NCI-H345 (cell line): ENCODE measurements around the gene TMPRSS11A.

ENCODE experiments used
- DNase-seq: peaks from one replicate; lab custom pipeline; 2025; lab: John Stamatoyannopoulos, UW

The TMPRSS11A gene

GRCh38 chr4:67963356-67963755 lies at the start of gene TMPRSS11A:
Gene TMPRSS11A, minus strand, starts transcription at chr4:67963493. Its CDS starts 100 bp downstream, at chr4:67963393.
- DNase-seq = no peak

GRCh38 chr4:68011684-68012083 lies 48.4 kb upstream of the TMPRSS11A start:
- DNase-seq = no peak

GRCh38 chr4:68002906-68003305 lies 39.6 kb upstream of the TMPRSS11A start:
- DNase-seq = no peak

- no peak for DNase-seq
Observed at GRCh38 chr4:67996127-67996526, 32.8 kb upstream of the TMPRSS11A start.

GRCh38 chr4:67988991-67989390 lies 25.7 kb upstream of the TMPRSS11A start:
- no peak for DNase-seq

GRCh38 chr4:67983333-67983732 lies 20.0 kb upstream of the TMPRSS11A start:
- no peak for DNase-seq

GRCh38 chr4:67980512-67980911 lies 17.2 kb upstream of the TMPRSS11A start:
- no peak for DNase-seq

- no peak for DNase-seq
Observed at GRCh38 chr4:67973608-67974007, 10.3 kb upstream of the TMPRSS11A start.

- DNase-seq = no peak
Observed at GRCh38 chr4:67954890-67955289, 8.4 kb downstream of the TMPRSS11A start.

GRCh38 chr4:67941074-67941473 lies 22.2 kb downstream of the TMPRSS11A start:
- no peak for DNase-seq

GRCh38 chr4:67940506-67940905 lies 22.8 kb downstream of the TMPRSS11A start:
- DNase-seq = no peak

- no peak for DNase-seq
Observed at GRCh38 chr4:67939195-67939594, 24.1 kb downstream of the TMPRSS11A start.

GRCh38 chr4:67935888-67936287 lies 27.4 kb downstream of the TMPRSS11A start:
- DNase-seq = no peak

- peak; percentile 81 for DNase-seq
Observed at GRCh38 chr4:67934628-67935027, 28.7 kb downstream of the TMPRSS11A start.

GRCh38 chr4:67933755-67934154 lies 29.5 kb downstream of the TMPRSS11A start:
- DNase-seq = no peak

GRCh38 chr4:67933038-67933437 lies 30.3 kb downstream of the TMPRSS11A start:
- DNase-seq = no peak

GRCh38 chr4:67931256-67931655 lies 32.0 kb downstream of the TMPRSS11A start:
- no peak for DNase-seq

- DNase-seq = no peak
Observed at GRCh38 chr4:67929426-67929825, 33.9 kb downstream of the TMPRSS11A start.

- DNase-seq = no peak
Observed at GRCh38 chr4:67928546-67928945, 34.7 kb downstream of the TMPRSS11A start.

- no peak for DNase-seq
Observed at GRCh38 chr4:67927251-67927650, 36.0 kb downstream of the TMPRSS11A start.

GRCh38 chr4:67926485-67926884 lies 36.8 kb downstream of the TMPRSS11A start:
- no peak for DNase-seq

- DNase-seq = no peak
Observed at GRCh38 chr4:67922697-67923096, 40.6 kb downstream of the TMPRSS11A start.

- no peak for DNase-seq
Observed at GRCh38 chr4:67918428-67918827, 44.9 kb downstream of the TMPRSS11A start.

GRCh38 chr4:67915400-67915966 lies 47.8 kb downstream of the TMPRSS11A start:
- no peak for DNase-seq

- DNase-seq = no peak
Observed at GRCh38 chr4:67912080-67912479, 51.2 kb downstream of the TMPRSS11A start.
